IPS-NIHi7 (cell line): ENCODE measurements around the gene ZSCAN12.
"Not testable (repeated sequence)": the region's sequence is repeated elsewhere in the genome, so short reads cannot be mapped to it uniquely, and the experiment has no call there.

Source experiments
- DNase-seq: peaks from one replicate; pipeline ENCODE4 v3.0.0; 2012; ENCODE audit warnings: mixed read lengths; ENCODE audit errors: extremely low spot score

The ZSCAN12 gene

GRCh38 chr6:28399350-28400121 lies at the start of gene ZSCAN12:
ZSCAN12 (minus strand) TSS chr6:28399747; CDS start chr6:28398405, 1,342 bp downstream.
- peak; percentile 81 for DNase-seq

DNA sequence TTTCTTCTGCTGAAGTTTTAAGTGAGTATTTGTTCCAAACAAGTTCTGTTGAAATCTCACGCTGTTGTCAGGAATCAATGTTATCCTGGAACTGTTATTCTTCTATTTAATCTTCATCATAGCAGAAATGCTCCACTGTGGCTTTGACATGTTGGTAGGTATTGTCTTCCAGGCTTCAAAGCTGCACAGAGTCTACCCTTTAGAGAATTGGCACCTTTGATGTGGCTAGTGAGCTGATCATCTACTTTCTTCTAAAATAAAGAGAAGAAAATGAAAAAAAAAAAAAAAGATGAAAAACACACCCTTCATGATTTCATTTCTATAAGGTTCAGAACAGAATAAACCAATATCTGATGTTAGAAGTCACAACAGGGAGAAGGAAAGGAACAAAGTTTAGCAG lies 49.5 kb upstream of the ZSCAN12 start:
- DNase-seq, result no peak

- not testable (repeated sequence) for DNase-seq
Observed at GRCh38 chr6:28447512-28447906, 48.0 kb upstream of the ZSCAN12 start.

- peak; percentile 41 for DNase-seq
Observed at GRCh38 chr6:28446818-28447511, 47.4 kb upstream of the ZSCAN12 start.

DNA sequence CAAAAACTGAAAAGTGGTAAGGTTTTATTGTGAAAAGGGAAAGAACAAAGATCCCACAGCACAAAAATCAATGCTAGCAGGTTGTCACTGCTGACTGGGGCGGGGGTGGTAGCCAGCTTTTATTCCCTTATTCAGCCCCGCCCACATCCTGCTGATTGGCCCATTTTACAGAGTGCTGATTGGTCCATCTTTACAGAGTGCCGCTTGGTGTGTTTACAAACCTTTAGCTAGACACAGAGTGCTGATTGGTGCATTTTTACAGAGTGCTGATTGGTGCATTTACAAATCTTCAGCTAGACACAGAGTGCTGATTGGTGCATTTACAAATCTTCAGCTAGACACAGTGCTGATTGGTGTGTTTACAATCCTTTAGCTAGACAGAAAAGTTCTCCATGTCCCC lies 45.2 kb upstream of the ZSCAN12 start:
- DNase-seq, result not testable (repeated sequence)

GRCh38 chr6:28443112-28443773 lies 43.7 kb upstream of the ZSCAN12 start, which contains the start of gene ZSCAN23:
ZSCAN23 (minus strand) TSS chr6:28443491; CDS start chr6:28436266, 7,225 bp downstream.
- peak; percentile 86 for DNase-seq

DNA sequence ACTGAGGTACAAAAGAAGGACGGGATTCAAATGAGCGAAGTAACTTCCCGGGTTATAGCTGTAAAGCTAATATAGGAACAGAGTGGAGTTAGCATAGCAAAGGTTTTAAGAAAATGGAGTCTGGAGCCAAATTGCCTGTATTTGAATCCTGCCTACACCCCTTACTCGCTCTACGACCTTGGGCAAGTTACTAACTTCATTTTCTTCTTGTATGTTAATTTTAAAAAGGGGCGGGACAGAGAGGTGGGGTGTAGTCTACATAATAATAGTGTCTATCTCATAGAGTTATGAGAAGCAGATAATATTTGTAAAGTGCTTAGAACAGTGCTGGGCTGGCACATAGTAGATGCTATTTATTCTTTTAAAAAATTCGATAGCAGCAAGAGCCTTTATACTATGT lies 43.0 kb upstream of the ZSCAN12 start:
- no peak for DNase-seq

DNA sequence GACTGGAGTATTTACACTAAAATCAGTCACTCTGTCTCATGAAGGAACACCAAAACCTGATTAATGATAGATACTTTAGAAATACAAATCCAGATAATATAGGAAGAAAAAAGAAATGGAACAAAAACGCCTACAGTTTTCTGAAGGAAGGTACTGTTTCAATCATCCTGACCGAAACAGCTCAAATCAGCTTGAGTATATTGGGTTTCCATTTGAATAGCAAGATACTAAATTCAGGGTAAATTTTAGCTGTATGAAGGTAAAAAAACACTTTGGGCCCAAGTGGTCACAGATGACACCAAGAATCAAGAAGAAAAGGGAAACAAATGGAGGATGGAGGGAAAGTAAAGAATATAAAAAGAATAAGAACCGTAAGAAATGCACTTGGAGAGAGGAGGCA lies 36.9 kb upstream of the ZSCAN12 start:
- DNase-seq, result no peak

DNA sequence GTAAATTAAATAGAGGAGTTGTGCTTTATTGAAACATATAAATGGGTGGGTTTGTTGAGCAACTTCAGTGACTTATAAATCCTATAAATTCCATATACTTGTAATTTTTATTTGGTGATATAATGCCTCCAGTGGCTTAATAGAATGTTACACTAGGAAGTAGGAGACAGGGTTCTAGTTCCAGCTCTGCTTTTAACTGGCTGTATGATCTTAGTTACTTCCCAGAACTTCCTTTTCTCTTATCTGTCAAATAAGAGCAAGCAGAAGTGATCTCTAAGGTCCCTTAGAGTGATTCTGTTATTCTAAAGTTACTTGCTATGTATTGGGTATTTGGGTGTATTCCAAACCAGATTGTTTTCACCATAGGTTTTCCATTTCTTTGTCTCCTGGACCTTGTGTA lies 33.6 kb upstream of the ZSCAN12 start:
- no peak for DNase-seq

- DNase-seq, result peak; percentile 12
Observed at GRCh38 chr6:28429781-28430180, 30.2 kb upstream of the ZSCAN12 start.

DNA sequence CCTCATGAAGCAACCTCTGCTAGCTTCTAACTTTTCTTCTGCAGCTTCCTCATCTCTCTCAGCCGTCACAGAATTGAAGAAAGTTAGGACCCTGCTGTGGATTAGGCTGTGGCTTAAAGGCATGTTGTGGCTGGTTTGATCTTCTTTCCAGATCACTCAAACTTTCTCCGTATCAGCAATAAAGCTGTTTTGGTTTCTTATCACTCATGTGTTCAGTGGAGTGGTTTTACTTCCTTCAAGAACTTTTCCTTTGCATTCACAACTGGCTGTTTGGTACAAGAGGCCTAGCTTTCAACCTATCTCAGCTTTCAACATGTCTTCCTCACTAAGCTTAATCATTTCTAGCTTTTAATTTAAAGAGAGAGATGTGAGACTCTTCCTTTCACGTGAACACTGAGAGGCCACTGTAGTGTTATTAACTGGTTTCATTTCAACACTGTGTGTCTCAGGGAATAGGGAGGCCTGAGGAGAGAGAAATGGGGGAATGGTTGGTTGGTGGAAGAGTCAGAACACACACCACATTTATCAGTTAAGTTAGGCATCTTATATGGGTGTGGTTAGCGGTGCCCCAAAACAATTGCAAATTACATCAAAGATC lies 26.5 kb upstream of the ZSCAN12 start:
- DNase-seq, result no peak

DNA sequence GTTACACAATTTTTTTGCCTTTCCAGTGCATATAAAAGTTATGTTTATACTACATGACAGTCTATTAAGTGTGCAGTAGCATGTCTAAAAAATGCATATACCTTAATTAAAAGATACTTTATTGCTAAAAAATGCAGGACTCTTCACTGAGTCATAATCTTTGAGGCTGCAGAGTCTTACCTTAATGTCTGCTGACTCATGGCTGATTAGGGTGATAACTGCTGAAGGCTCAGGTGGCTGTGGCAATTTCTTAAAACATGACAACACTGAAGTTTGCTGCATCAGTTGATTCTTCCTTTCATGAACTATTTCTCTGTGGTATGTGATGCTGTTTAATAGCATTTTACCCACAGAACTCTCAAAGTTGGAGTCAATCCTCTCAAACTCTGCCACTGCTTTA lies 24.6 kb upstream of the ZSCAN12 start:
- DNase-seq, result no peak

- DNase-seq, result no peak
Observed at GRCh38 chr6:28423546-28423945, 24.0 kb upstream of the ZSCAN12 start.

- DNase-seq, result no peak
Observed at GRCh38 chr6:28413681-28414080, 14.1 kb upstream of the ZSCAN12 start.

GRCh38 chr6:28410767-28411166 lies 11.2 kb upstream of the ZSCAN12 start:
- no peak for DNase-seq

DNA sequence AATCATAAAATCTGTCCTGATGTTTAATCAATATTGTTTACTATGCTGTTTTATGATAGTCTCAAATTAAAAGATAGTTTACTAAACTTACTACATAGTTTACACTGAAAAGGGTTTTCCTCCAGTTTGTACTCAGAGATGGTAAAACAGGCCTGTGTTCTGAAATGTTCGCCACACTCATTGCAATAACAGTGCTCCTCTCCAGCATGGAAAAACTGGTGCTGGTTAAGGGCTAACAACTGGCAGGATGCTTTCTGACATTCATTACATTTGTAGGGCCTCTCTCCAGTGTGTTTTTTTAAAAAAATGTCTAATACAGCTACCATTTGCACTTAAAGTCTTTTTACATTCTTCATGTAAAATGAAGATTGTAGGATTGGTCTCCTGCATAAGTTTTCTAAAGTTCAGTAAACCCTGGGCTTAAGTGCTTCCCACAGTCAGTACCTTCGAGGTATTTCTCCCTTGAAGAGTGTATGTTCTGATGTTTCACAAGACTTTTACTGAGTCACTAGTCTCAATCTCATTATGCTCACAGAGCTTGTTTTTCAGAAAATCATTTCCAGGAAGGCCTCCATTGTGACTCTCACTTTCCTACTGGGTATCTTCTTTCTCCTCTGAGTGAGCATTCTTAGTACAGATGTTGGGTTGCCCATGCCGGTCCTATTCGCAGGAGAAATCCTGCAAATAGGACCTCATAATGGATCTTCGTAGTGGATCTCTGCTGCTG lies 8.7 kb upstream of the ZSCAN12 start:
- DNase-seq, result no peak

GRCh38 chr6:28407401-28407800 lies 7.9 kb upstream of the ZSCAN12 start:
- DNase-seq, result no peak

DNA sequence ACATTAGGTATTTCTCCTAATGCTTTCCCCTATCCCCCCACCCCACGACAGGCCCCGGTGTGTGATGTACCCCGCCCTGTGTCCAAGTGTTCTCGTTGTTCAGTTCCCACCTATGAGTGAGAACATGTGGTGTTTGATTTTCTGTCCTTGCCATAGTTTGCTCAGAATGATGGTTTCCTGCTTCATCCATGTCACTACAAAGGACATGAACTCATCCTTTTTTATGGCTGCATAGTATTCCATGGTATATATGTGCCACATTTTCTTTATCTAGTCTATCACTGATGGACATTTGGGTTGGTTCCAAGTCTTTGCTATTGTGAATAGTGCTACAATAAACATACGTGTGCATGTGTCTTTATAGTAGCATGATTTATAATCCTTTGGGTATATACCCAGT lies 4.4 kb upstream of the ZSCAN12 start:
- DNase-seq, result not testable (repeated sequence)

GRCh38 chr6:28402197-28402596 lies 2.6 kb upstream of the ZSCAN12 start:
- DNase-seq, result no peak

- DNase-seq, result no peak
Observed at GRCh38 chr6:28401172-28401571, 1.6 kb upstream of the ZSCAN12 start.

GRCh38 chr6:28400122-28400451 lies 540 bp upstream of the ZSCAN12 start:
- no peak for DNase-seq

DNA sequence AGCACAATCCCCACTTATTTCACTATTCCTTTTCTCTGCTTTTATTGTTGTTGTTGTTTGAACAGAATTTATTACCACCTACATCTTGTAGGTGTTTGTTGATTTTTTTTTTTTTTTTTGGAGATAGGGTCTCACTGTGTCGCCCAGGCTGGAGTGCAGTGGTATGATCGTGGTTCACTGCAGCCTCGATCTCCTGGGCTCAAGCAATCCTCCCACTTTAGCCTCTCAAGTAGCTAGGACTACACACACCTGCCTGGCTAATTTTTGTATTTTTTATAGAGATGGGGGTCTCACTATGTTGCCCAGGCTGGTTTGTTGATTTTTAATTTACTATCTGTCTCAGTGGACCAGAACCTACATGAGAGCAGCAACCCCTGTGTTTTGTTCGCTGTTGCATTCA lies 3.6 kb downstream of the ZSCAN12 start:
- DNase-seq, result no peak
